GM12892 (cell line): ENCODE data around the gene RASGRP1.

Experiments
- POLR2A ChIP-seq: IDR thresholded peaks from 2 replicates; pipeline ENCODE4 v1.6.1; 2011; ENCODE audit warnings: low read depth, low read length, control low read depth
- POLR2AphosphoS5 ChIP-seq: IDR thresholded peaks from 2 replicates; pipeline ENCODE4 v1.6.1; 2011; ENCODE audit warnings: low read depth, low read length, control low read depth

- no peak for TF ChIP-seq POLR2A
- TF ChIP-seq POLR2AphosphoS5: no peak
Measured at GRCh38 chr15:38557921-38558320, 6.7 kb downstream of the RASGRP1 start.
